DOHH2 (cell line): ENCODE results near the gene DDX59.

ENCODE experiments used
- CTCF ChIP-seq: fragments of 200-600 bp; sonication (generic); IDR thresholded peaks from one replicate; pipeline ENCODE4 v1.5.1; 2014; ENCODE audit warnings: antibody characterized with exemption, mild to moderate bottlenecking, low read depth, low read length; ENCODE audit not compliant: poor library complexity, severe bottlenecking
- EZH2phosphoT487 ChIP-seq: fragments of 200-600 bp; sonication (generic); IDR thresholded peaks from 2 replicates; pipeline ENCODE4 v1.6.1; 2017; ENCODE audit warnings: borderline replicate concordance, mild to moderate bottlenecking, antibody characterized with exemption, low read length, moderate library complexity, mixed read lengths

- TF ChIP-seq CTCF (no peak), EZH2phosphoT487 (no peak)
Observed at GRCh38 chr1:200706111-200706814, 36.6 kb upstream of the DDX59 start.
